ENCODE measurements around the gene GJB5. TPM values are rescaled to one million over a fixed set of nuclear protein-coding genes. Genes with fewer than 3 reads are reported as not detected.

Gene GJB5
- total and polyA plus RNA-seq, 9 of the 15 experiments (the other 6 are each of a cell fraction or from before 2014, with no cell fraction given), result 0.04 TPM; not detected in 8

DNA sequence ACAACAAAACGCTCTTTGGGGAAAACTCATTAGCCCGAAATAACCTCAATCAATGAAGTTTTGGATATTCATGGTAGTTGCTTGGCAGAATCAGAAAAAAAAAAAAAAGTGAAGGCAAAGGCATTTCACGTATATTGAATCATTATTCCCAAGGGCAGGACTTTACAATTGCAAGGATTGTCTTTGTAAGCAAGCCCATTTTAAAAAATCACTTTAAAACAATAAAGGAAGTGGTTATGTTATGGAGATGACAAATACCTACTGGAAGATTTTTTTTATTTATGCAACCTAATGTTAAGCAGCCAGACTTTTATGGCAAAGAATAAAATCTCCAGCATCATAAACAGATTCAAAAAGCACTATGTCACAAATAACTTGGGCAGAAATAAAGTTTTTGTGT lies 14.0 kb downstream of the GJB5 start (continued):
- TF ChIP-seq, protein P1, sequence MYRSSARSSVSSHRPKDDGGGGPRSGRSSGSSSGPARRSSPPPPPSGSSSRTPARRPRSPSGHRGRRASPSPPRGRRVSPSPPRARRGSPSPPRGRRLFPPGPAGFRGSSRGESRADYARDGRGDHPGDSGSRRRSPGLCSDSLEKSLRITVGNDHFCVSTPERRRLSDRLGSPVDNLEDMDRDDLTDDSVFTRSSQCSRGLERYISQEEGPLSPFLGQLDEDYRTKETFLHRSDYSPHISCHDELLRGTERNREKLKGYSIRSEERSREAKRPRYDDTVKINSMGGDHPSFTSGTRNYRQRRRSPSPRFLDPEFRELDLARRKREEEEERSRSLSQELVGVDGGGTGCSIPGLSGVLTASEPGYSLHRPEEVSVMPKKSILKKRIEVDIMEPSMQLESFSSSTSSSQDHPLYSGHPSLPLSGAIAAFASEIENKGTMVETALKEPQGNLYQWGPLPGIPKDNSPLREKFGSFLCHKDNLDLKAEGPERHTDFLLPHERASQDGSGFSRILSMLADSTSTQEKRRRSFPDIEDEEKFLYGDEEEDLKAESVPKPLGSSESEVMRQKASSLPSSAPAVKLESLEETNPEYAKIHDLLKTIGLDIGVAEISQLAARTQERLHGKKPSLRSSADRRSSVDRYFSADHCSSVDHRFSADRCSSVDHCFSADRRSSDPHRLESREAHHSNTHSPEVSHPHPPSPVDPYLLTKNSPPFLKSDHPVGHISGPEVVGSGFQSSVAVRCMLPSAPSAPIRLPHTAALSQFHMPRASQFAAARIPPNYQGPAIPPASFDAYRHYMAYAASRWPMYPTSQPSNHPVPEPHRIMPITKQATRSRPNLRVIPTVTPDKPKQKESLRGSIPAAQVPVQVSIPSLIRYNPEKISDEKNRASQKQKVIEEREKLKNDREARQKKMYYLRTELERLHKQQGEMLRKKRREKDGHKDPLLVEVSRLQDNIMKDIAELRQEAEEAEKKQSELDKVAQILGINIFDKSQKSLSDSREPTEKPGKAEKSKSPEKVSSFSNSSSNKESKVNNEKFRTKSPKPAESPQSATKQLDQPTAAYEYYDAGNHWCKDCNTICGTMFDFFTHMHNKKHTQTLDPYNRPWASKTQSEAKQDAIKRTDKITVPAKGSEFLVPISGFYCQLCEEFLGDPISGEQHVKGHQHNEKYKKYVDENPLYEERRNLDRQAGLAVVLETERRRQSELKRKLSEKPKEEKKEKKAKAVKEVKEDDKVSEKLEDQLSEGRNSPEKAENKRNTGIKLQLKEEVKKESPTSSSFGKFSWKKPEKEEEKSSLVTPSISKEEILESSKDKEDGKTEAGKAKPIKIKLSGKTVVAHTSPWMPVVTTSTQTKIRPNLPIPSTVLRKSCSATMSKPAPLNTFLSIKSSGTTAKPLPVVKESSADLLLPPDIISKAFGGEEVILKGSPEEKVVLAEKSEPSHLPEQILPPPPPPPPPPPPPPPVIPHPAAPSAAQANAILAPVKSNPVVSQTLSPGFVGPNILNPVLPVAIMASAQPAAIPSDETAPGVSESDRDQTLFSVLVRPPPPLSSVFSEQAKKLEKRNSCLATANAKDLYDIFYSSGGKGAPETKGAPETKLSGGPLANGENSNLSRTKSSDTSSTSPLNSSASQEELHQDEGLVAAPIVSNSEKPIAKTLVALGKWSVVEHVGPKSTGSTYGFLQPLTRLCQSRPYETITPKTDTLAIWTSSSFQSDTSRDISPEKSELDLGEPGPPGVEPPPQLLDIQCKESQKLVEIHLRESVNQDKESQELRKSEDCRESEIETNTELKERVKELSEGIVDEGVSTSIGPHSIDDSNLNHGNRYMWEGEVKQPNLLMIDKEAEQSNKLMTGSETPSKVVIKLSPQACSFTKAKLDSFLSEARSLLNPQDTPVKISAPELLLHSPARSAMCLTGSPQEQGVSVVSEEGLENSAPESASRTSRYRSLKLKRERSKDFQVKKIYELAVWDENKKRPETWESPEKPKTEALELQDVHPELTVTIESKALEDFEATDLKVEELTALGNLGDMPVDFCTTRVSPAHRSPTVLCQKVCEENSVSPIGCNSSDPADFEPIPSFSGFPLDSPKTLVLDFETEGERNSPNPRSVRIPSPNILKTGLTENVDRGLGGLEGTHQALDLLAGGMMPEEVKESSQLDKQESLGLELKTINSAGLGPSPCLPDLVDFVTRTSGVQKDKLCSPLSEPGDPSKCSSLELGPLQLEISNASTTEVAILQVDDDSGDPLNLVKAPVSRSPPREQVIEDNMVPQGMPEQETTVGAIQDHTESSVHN (IDR thresholded peaks at IDR 0.05; ENCODE audit: borderline replicate concordance in 1 of 2, low read depth in 1 of 2), result no peak
- no peak for TF ChIP-seq ARHGAP35 (IDR thresholded peaks at IDR 0.05; ENCODE audit: partially characterized antibody)
- TF ChIP-seq KLF13 (tag; IDR thresholded peaks at IDR 0.05; ENCODE audit: borderline replicate concordance, low read depth), result no peak
- TF ChIP-seq BRD4 (IDR thresholded peaks at IDR 0.05), result no peak
- TF ChIP-seq, protein P2, sequence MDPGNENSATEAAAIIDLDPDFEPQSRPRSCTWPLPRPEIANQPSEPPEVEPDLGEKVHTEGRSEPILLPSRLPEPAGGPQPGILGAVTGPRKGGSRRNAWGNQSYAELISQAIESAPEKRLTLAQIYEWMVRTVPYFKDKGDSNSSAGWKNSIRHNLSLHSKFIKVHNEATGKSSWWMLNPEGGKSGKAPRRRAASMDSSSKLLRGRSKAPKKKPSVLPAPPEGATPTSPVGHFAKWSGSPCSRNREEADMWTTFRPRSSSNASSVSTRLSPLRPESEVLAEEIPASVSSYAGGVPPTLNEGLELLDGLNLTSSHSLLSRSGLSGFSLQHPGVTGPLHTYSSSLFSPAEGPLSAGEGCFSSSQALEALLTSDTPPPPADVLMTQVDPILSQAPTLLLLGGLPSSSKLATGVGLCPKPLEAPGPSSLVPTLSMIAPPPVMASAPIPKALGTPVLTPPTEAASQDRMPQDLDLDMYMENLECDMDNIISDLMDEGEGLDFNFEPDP (CRISPR knock-in tag; IDR thresholded peaks at IDR 0.05), result no peak

All from K562 (cell line).